Stimulated activated CD4-positive, alpha-beta T cell treated with anti-CD3 and anti-CD28 coated beads, Interleukin-4, amount 100 ng/mL, for 48 hours (primary cell): ENCODE results near the gene PHEX.

Experiments
- DNase-seq, 2 donors: peaks; one replicate each; pipeline ENCODE4 v3.0.0-alpha.2; 2020; ENCODE audit warnings: low read depth in 2 of 2

PHEX gene

GRCh38 chrX:22105231-22105630 is 73.1 kb downstream of the PHEX start:
- no peak for DNase-seq

DNA sequence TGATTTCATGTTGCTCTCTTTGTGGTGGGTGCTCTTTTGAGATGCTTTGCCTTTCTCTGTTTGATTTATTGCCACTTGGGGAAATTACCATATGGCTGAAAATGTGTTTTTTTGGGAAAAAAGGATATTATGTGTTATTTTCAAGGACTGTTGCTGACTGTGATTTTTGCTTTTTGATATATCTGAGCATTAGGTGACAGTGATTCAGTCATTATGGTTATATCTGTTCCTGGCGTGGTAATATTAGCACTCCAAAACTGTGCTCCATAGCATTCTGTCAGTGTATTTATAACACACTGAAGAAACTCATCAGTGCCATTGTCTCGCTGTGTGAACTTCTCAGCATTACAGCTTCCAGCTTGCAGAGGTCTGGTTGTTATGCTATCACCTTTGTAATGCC is 73.8 kb downstream of the PHEX start:
- no peak for DNase-seq

DNA sequence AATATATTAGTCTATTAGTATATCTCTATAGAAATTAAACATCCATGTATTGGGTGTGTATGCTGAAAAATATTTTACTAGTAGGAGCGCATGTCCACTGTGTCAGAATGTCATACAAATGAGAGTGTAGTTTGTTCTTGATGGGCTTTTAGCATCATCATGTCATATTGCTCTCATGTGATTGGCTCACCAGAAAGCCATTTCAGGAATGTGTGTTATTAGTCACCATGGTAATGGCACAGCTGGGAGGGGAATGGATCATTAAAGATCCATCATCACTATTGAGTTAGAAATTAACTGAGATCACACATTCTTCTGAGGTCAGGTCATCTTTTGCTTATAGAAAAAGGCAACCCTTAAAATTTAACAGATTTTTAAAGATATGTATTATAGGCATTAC is 77.3 kb downstream of the PHEX start:
- DNase-seq = no peak

DNA sequence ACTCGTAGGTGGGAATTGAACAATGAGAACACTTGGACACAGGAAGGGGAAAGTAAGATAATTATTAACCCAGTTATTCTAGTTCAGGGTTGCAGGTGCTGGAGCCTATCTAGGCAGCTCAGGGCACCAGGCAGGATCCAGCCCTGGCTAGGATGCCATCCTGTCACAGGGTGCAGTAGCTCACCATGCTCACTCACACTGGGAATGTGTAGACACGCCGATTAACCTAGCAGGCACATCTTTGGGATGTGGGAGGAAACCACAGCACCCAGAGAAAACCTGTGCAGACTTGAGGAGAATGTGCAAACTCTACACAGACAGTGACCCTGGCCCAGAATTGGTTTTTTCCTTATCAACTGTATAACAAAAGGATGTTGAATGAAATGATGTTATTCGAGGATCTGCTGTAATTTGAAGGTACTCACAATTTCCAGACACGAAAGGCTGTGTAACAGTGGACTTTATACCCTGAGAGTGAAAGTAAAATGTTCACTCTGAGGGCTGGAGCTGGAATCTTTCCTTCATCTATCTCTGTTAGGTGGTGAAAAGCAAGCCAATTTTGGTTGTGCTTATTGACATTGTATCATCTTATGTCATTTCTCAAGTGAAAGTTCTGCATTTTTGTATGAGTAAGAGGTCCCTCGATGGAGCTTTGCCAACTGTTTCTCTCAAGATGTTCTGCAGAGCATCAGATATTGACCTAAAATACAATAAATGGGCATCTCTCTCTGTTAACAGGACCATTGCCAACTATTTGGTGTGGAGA is 78.8 kb downstream of the PHEX start:
- no peak for DNase-seq

DNA sequence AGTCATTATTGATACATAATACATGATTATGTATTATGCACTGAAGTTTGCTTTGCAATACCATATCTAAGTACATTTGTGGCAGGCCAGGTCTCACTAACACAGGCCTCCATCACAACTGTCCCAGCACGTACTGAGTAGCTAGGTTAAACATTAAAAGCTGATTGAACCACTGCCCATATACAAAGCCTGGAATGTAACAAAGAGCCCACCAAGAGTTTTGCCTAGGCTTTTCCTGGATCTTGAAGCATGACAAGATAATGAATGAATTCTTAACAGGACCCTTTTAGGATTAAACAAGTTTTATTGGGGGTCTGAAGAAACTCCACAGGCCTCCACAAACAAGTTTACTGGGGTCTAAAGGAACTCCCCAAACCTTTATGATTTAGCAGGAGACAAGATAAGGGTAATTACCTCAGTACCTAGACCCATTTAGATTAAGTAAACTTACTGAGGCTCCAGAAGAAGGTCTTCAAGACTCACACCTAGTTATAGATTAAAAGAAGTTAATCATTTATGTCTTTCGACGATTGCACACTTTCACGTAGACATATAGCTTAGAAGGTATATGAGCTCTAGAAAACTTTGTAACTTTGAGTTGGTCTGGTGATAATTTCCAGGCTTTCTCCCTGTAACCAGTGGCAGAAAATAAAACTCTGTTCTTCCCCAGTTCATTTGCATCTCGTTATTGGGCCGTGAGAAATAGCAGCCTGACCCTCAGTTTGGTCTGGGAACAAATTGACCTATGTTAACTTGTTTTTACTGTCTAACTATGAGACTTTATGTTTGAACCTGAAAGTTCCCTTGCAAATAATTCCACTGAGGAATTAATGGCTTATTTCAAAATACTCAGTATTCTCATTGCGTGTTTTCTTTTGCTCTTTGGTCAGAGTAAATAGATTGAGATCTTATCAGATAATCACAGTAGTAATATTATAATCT is 84.8 kb downstream of the PHEX start:
- DNase-seq = no peak

DNA sequence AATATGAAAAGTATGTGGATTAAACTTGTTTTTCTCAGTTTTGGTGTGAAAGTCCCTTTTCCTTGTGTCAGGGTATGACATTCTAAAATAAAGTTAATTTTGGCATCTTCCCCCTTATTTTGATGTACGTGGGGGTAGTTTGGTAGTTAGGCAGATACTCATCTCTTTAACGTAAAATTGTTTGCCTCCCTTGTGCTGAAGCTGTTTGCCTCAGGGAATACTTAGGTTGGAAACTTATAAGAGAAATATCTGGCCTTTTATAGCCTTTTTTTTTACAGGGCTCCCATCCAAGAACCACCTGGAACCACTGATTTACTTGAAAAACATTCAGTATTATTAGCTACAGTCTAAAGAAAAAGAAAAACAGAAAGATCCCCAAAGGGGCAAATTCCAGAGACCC is 85.5 kb downstream of the PHEX start:
- no peak for DNase-seq

- DNase-seq = no peak
Observed at GRCh38 chrX:22118161-22118830, 86.2 kb downstream of the PHEX start.

DNA sequence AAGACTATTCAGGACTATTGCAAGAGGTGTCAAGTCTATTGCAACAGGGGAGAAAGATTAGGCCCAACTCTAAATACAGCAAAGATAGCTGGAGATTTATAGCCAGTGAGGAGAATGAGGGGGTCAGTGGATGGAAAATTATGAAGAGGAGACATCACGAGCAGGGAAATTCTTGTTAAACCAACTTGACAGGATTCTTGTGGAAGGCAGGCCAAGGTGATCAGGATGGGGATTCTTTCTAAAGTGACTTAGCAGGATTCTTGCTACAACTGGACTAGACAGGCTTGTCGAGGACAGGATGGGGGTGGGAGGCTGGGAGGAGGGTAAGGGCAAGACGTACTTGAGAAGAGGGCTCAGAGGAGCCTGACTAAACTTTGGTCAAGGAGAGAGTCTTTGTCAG is 89.0 kb downstream of the PHEX start:
- no peak for DNase-seq

DNA sequence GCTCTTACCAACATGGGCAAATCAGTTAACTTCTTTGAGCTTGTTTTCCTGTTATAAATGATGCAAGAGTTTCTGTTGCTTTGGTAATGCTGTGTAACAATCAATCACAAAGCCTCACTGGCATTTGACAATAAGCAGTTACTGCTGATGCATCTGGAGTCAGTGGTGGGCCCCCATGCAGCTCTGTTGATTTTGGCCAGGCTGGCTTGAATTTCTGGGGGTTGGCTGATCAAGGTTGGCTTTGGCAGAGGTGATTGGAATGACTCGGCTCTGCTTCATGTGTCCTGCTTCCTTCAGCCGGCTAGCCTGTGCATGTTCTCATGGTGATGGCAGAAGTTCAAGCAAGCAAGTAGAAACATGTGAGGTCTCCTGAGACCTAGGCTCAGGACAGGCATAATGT is 90.4 kb downstream of the PHEX start:
- no peak for DNase-seq

DNA sequence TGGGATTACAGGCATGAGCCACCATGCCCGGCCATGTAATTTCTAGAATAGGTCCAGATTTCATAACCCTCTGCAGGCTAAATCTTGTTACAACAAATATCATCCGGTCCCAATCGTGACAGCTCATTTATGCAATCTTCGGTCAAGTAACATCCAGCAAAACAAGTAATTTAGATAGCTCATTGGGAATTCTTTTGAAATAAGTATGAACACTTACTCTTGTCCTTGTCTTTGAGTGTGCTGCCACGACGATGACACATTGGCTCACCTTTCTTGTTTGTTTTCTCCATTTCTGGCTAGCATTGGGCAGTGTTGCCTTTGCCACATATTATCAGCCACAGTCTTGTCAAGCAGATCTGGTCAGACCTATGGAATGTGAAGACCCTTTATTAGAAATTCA is 92.0 kb downstream of the PHEX start:
- DNase-seq = no peak

DNA sequence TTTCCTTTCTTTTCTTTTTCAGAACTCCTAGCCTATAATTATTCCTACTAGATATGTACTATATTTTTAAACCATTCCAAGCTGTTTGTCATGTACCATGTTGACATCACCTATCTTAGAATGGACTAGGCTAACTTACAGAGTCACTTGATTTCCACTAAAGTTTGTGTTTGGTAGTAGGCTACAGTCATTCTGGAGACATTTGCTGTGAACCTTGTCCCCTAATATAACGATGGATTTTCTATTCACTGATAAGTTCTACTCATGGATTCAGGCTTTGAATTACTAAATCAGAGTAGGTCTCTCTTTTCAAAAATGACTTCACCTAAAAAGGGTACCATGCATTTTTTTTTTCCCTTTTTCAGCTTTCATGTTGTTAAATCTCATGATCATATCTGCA is 93.4 kb downstream of the PHEX start:
- DNase-seq = no peak

GRCh38 chrX:22126327-22126726 is 94.2 kb downstream of the PHEX start:
- DNase-seq = no peak

DNA sequence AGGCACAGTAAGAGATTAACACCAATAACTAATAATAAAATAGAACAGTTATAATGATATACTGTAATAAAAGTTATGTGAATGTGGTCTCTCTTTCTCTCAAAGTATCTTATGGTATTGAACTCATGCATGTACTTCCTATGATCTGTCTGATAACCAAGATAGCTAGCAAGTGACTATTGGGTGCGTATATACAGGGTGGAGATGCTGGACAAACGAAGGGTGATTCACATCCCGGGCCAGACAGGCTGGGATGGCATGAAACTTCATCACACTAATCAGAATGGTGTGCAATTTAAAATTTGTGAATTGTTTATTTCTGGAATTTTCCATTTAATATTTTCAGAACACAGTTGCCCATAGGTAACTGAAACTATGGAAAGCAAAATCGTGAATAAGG is 96.8 kb downstream of the PHEX start:
- DNase-seq = no peak

GRCh38 chrX:22134681-22135080 is 102.6 kb downstream of the PHEX start:
- no peak for DNase-seq

- no peak for DNase-seq
Observed at GRCh38 chrX:22135171-22135711, 103.1 kb downstream of the PHEX start.

DNA sequence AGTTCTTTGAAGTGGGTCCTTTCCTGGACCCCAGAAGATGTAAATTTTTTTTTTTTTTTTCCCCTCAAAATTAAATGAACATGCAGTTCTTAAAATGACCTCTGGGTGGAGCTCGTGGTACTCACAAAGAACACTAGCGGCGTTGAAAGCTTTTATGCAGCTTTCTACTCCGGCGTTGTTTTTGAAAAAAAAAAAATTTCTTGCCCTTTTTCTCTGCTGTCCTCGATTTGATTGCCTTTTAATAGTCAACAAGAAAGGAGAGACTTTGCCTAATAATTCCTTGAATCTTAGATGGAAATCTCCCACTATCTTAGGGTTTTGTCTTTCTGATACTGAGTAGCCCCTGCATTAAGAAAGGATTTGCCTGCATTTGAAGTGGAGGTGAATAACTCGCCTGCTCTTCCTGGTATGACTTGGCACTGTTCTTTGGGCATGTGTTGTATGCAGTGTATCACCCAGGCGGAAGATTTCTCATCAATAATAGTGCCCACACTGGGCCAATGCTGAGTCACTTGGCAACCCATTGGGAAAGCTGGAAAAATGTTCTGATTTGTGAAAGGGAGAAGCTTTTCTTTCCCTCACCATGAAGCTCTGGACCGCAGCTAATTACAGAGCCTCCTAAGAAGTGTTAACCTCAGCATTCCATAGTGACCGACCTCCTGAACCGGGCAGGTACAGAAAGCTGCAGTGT is 104.0 kb downstream of the PHEX start:
- DNase-seq = no peak

GRCh38 chrX:22136711-22137110 is 104.6 kb downstream of the PHEX start:
- no peak for DNase-seq

- DNase-seq = no peak
Observed at GRCh38 chrX:22139822-22140221, 107.7 kb downstream of the PHEX start.

- no peak for DNase-seq
Observed at GRCh38 chrX:22141047-22141730, 109.1 kb downstream of the PHEX start.

DNA sequence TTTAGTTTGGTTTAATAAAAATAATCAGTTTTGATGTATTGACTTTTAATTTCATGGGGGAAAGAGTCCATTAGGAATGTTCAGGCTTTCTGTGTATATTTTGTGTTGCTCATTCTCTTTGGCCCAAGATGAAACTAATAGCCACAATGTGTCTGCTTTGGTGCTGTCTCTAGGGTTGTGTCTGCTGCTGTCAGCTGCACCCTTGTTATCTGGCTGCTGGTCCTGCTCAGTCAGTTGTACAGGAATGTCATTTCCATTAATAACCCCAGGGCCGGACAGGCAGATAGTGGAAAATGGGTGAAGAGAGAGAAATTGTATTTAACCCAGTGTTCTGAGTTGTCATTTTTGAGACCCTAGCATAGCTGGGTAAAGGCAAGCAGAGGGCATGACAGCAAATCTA is 115.1 kb downstream of the PHEX start:
- DNase-seq = no peak

DNA sequence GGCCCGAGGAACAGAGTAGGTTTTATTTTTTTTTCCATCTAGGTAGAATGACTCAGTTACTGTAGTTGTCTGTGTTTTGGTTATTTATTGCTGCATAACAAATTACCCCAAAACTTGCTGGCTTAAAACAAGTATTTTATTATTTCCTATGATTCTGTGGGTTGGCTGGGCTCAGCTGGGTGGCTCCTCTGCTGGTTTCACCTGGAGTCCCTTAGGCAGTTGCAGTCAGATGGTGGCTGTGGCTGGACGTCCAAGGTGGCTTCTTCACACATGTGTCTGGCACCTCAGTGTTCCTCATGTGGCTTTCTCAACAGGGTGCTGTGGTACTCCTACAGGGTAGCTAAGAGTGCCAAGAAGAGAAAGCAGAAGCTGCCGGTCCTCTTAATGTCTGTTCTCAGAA is 115.8 kb downstream of the PHEX start:
- no peak for DNase-seq
